GM10266 (cell line): ENCODE measurements around the gene VEGFA.

Source experiments
- DNase-seq: peaks from one replicate; pipeline ENCODE4 v3.0.0; 2012; ENCODE audit errors: extremely low spot score
- CTCF ChIP-seq: IDR thresholded peaks from 2 replicates; pipeline ENCODE4 v1.5.1; 2012; ENCODE audit warnings: mild to moderate bottlenecking, low read depth; ENCODE audit not compliant: control insufficient read depth, insufficient read depth; ENCODE audit errors: missing control alignments

The VEGFA gene

GRCh38 chr6:43835872-43836419 lies 65.9 kb downstream of the VEGFA start:
- TF ChIP-seq CTCF, result no peak
- no peak for DNase-seq
